H9 (cell line): ENCODE measurements around the gene LGALS7B. TPM values are rescaled to one million over a fixed set of nuclear protein-coding genes. Genes with fewer than 3 reads are reported as not detected.
A peak's percentile ranks its signal among the peaks of the same experiment; 100 is the strongest.
"Not testable (repeated sequence)": the region's sequence is repeated elsewhere in the genome, so short reads cannot be mapped to it uniquely, and the experiment has no call there.

Experiments used
- DNase-seq: peaks from one replicate; pipeline ENCODE4 v3.0.0-alpha.2; 2017
- H2AFZ ChIP-seq: one replicate; pipeline ENCODE4 v1.6.1; 2013; ENCODE audit warnings: mild to moderate bottlenecking, low read length, control low read depth, moderate library complexity
- H2AK5ac ChIP-seq: 2 replicates; pipeline ENCODE4 v1.6.1; 2013; ENCODE audit warnings: low read length, control low read depth, mixed read lengths; ENCODE audit not compliant: insufficient read length
- H2BK120ac ChIP-seq: one replicate; pipeline ENCODE4 v1.6.1; 2013; ENCODE audit warnings: low read depth, mild to moderate bottlenecking, low read length, control low read depth, inconsistent platforms; ENCODE audit not compliant: poor library complexity, severe bottlenecking
- H2BK12ac ChIP-seq: 2 replicates; pipeline ENCODE4 v1.6.1; 2013; ENCODE audit warnings: low read length, control low read depth, mixed read lengths, low read depth; ENCODE audit not compliant: insufficient read length
- H2BK15ac ChIP-seq: 2 replicates; pipeline ENCODE4 v1.6.1; 2013; ENCODE audit warnings: low read depth, low read length, control low read depth
- H2BK20ac ChIP-seq: one replicate; pipeline ENCODE4 v1.6.1; 2013; ENCODE audit warnings: low read depth, mild to moderate bottlenecking, low read length, control low read depth, inconsistent platforms; ENCODE audit not compliant: poor library complexity, severe bottlenecking
- H2BK5ac ChIP-seq: 2 replicates; pipeline ENCODE4 v1.6.1; 2013; ENCODE audit warnings: low read length, control low read depth, mixed read lengths; ENCODE audit not compliant: insufficient read length
- H3K14ac ChIP-seq: 2 replicates; pipeline ENCODE4 v1.6.1; 2013; ENCODE audit warnings: low read length, control low read depth; ENCODE audit not compliant: insufficient read depth
- H3K18ac ChIP-seq: 2 replicates; pipeline ENCODE4 v1.6.1; 2013; ENCODE audit warnings: low read depth, mild to moderate bottlenecking, mixed read lengths, low read length, control low read depth; ENCODE audit not compliant: insufficient read length
- H3K23ac ChIP-seq: 2 replicates; pipeline ENCODE4 v1.6.1; 2013; ENCODE audit warnings: low read length, control low read depth, mixed read lengths, low read depth; ENCODE audit not compliant: insufficient read length
- H3K23me2 ChIP-seq: 2 replicates; pipeline ENCODE4 v1.6.1; 2013; ENCODE audit warnings: low read depth, mild to moderate bottlenecking, mixed read lengths, low read length, control low read depth; ENCODE audit not compliant: insufficient read length, poor library complexity, severe bottlenecking
- H3K27ac ChIP-seq: 2 replicates; pipeline ENCODE4 v1.5.1; 2013; ENCODE audit warnings: low read length, control low read depth, mixed read lengths, low read depth; ENCODE audit not compliant: insufficient read length
- H3K27me3 ChIP-seq: 2 replicates; pipeline ENCODE4 v1.6.1; 2013; ENCODE audit warnings: low read length, control low read depth, inconsistent platforms; ENCODE audit not compliant: insufficient read depth
- H3K4ac ChIP-seq: 2 replicates; pipeline ENCODE4 v1.6.1; 2013; ENCODE audit warnings: low read depth, mild to moderate bottlenecking, control low read depth, inconsistent platforms, low read length, moderate library complexity
- H3K4me1 ChIP-seq: 2 replicates; pipeline ENCODE4 v1.6.1; 2013; ENCODE audit warnings: low read length, control low read depth, inconsistent platforms; ENCODE audit not compliant: insufficient read depth
- H3K4me2 ChIP-seq: 2 replicates; pipeline ENCODE4 v1.6.1; 2013; ENCODE audit warnings: low read length, control low read depth, mixed read lengths; ENCODE audit not compliant: insufficient read length, insufficient read depth
- H3K56ac ChIP-seq: 2 replicates; pipeline ENCODE4 v1.6.1; 2013; ENCODE audit warnings: low read depth, mild to moderate bottlenecking, mixed read lengths, low read length, control low read depth; ENCODE audit not compliant: insufficient read length
- H3K79me1 ChIP-seq: 2 replicates; pipeline ENCODE4 v1.6.1; 2013; ENCODE audit warnings: low read depth, mild to moderate bottlenecking, moderate library complexity, low read length, control low read depth, inconsistent platforms; ENCODE audit not compliant: insufficient read depth, poor library complexity, severe bottlenecking
- H3K79me2 ChIP-seq: 2 replicates; pipeline ENCODE4 v1.6.1; 2013; ENCODE audit warnings: low read length, control low read depth, inconsistent platforms; ENCODE audit not compliant: insufficient read depth
- H3K9ac ChIP-seq: 2 replicates; pipeline ENCODE4 v1.6.1; 2013; ENCODE audit warnings: low read length, control low read depth, mixed read lengths; ENCODE audit not compliant: insufficient read length; ENCODE audit errors: extremely low read depth
- H3K9me3 ChIP-seq: one replicate; pipeline ENCODE4 v1.6.1; 2013; ENCODE audit warnings: low read depth, low read length, inconsistent platforms; ENCODE audit not compliant: control insufficient read depth
- H3T11ph ChIP-seq: one replicate; pipeline ENCODE4 v1.6.1; 2013; ENCODE audit warnings: mild to moderate bottlenecking, low read length, control low read depth, inconsistent platforms
- H4K20me1 ChIP-seq: one replicate; pipeline ENCODE4 v1.6.1; 2013; ENCODE audit not compliant: control insufficient read depth, insufficient read length, insufficient read depth
- H4K5ac ChIP-seq: 2 replicates; pipeline ENCODE4 v1.6.1; 2013; ENCODE audit warnings: low read depth, mild to moderate bottlenecking, mixed read lengths, low read length, control low read depth; ENCODE audit not compliant: insufficient read length
- H4K8ac ChIP-seq: replicated peaks from 2 replicates; pipeline ENCODE4 v1.6.1; 2013; ENCODE audit warnings: low read length, control low read depth, mixed read lengths, low read depth; ENCODE audit not compliant: insufficient read length
- H4K91ac ChIP-seq: 2 replicates; pipeline ENCODE4 v1.6.1; 2013; ENCODE audit warnings: low read depth, mild to moderate bottlenecking, moderate library complexity, mixed read lengths, low read length, control low read depth; ENCODE audit not compliant: insufficient read length
- H3K27ac Mint-ChIP-seq, 3 experiments: 2 replicates in 2 of 3; 3 replicates in 1 of 3; pipeline ENCODE4 v1.8.0; 2020 to 2021; ENCODE audit warnings: mixed read lengths in 3 of 3, mild to moderate bottlenecking in 1 of 3, moderate library complexity in 1 of 3
- H3K27me3 Mint-ChIP-seq: 2 replicates; pipeline ENCODE4 v1.8.0; 2021; ENCODE audit warnings: low read depth, mild to moderate bottlenecking, moderate library complexity, mixed read lengths
- H3K36me3 Mint-ChIP-seq, 3 experiments: 2 replicates in 2 of 3; 3 replicates in 1 of 3; pipeline ENCODE4 v1.8.0; 2020 to 2021; ENCODE audit warnings: low read depth in 3 of 3, mixed read lengths in 3 of 3; ENCODE audit not compliant: insufficient read depth in 1 of 3
- H3K4me1 Mint-ChIP-seq, 2 experiments: 2 replicates each; pipeline ENCODE4 v1.8.0; 2020; ENCODE audit warnings: mixed read lengths in 2 of 2
- H3K4me3 Mint-ChIP-seq, 2 experiments: 2 replicates in 1 of 2; 3 replicates in 1 of 2; pipeline ENCODE4 v1.8.0; 2020 to 2021; ENCODE audit warnings: mild to moderate bottlenecking in 2 of 2, mixed read lengths in 2 of 2, moderate library complexity in 1 of 2
- H3K9me3 Mint-ChIP-seq, 2 experiments: 2 replicates in 1 of 2; 3 replicates in 1 of 2; pipeline ENCODE4 v1.8.0; 2020; ENCODE audit warnings: mild to moderate bottlenecking in 2 of 2, mixed read lengths in 2 of 2, moderate library complexity in 1 of 2
- WGBS: extraction: QIAGEN DNeasy Blood & Tissue Kit; methylation state at CpG from one replicate; pipeline ENCODE4 v1.1.7; 2013; ENCODE audit warnings: missing lambda C conversion rate, low lambda C conversion rate, mixed read lengths; ENCODE audit not compliant: insufficient read length; ENCODE audit errors: extremely low coverage; 5-methylcytosine and 5-hydroxymethylcytosine counted together
- total RNA-seq: library from RNA; stranded (reverse); gene quantifications from 2 replicates; pipeline ENCODE4 v1.2.1, GENCODE V29; 2021
- TF ChIP-seq, protein P1 (sequence below): fragments of 200-600 bp; sonication (generic); conservative IDR thresholded peaks from 3 replicates; pipeline ENCODE4 v1.8.0; 2021; ENCODE audit warnings: antibody characterized with exemption, mild to moderate bottlenecking

The LGALS7B gene
- total RNA-seq, 1 experiment from 2014 or later = 0.90 TPM

GRCh38 chr19:38745316-38745715 lies 43.7 kb upstream of the LGALS7B start:
- Histone ChIP-seq H2BK12ac (no peak overlapping the region), H4K5ac (no peak overlapping the region)
- peaks cover 0 to 5% of the 10 kb centered on the region in 2 experiments; a peak in 1 of 4 replicates for H3K4me1 Mint-ChIP-seq

DNA sequence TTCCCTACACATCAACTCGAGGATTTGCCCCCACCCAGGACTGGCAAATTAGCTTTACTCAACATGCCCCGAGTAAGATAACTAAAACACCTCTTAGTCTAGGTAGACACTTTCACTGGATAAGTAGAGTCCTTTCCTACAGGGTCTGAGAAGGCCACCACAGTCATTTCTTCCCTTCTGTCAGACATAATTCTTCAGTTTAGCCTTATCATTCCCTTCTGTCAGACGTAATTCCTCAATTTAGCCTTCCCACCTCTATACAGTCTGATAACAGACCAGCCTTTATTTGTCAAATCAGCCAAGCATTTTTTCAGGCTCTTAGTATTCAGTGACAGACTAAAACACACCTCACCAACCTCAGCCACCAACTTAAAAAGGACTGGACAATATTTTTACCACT lies 35.2 kb upstream of the LGALS7B start:
- not testable (repeated sequence) for H3K23me2 ChIP-seq, H3K36me3 Mint-ChIP-seq, H3K4ac ChIP-seq, H3K27ac Mint-ChIP-seq, H4K5ac ChIP-seq, H3T11ph ChIP-seq, H3K4me3 Mint-ChIP-seq, H3K4me1 ChIP-seq, H3K4me1 Mint-ChIP-seq, H2BK120ac ChIP-seq, H3K27ac ChIP-seq, H3K4me2 ChIP-seq, H3K14ac ChIP-seq, H2AFZ ChIP-seq, H3K9me3 Mint-ChIP-seq, H3K9me3 ChIP-seq, DNase-seq, H4K91ac ChIP-seq, H3K23ac ChIP-seq, H2BK12ac ChIP-seq, H4K8ac ChIP-seq, H2BK15ac ChIP-seq, H2BK20ac ChIP-seq, H3K79me2 ChIP-seq, H3K56ac ChIP-seq, H3K79me1 ChIP-seq, H4K20me1 ChIP-seq, H3K9ac ChIP-seq, H3K27me3 ChIP-seq, H2AK5ac ChIP-seq, H3K18ac ChIP-seq, H2BK5ac ChIP-seq
- H3K27me3 Mint-ChIP-seq = peaks cover 21% of the 10 kb centered on the region
- no CpG with 5 or more reads among the region's 3 CpGs for WGBS

More at GRCh38 chr19:38745316-38745715, 43.7 kb upstream of the LGALS7B start:
- Histone ChIP-seq H3K4ac (no peak overlapping the region), H2BK15ac (no peak overlapping the region), H3T11ph (no peak overlapping the region), H3K23me2 (no peaks in the 10 kb centered on the region), H2AFZ (no peak overlapping the region), H2BK5ac (no peak overlapping the region), H2BK20ac (no peak overlapping the region), H4K8ac (no peak overlapping the region), H4K20me1 (no peaks in the 10 kb centered on the region), H3K27ac (no peak overlapping the region), H3K27me3 (no peaks in the 10 kb centered on the region; the same call in 1 of the 2 replicates), H3K4me1 (no peaks in the 10 kb centered on the region), H4K91ac (no peak overlapping the region), H3K9ac (no peak overlapping the region), H3K23ac (no peak overlapping the region), H2BK120ac (no peak overlapping the region), H3K18ac (no peak overlapping the region), H3K79me2 (no peaks in the 10 kb centered on the region), H2AK5ac (no peak overlapping the region), H3K9me3 (no peaks in the 10 kb centered on the region), H3K56ac (no peak overlapping the region), H3K79me1 (no peaks in the 10 kb centered on the region), H3K4me2 (no peak overlapping the region), H3K14ac (no peak overlapping the region; the same call in 1 of the 2 replicates)
- no CpG with 5 or more reads among the region's 7 CpGs for WGBS
- DNase-seq = peak; percentile 31
- TF ChIP-seq, protein P1, sequence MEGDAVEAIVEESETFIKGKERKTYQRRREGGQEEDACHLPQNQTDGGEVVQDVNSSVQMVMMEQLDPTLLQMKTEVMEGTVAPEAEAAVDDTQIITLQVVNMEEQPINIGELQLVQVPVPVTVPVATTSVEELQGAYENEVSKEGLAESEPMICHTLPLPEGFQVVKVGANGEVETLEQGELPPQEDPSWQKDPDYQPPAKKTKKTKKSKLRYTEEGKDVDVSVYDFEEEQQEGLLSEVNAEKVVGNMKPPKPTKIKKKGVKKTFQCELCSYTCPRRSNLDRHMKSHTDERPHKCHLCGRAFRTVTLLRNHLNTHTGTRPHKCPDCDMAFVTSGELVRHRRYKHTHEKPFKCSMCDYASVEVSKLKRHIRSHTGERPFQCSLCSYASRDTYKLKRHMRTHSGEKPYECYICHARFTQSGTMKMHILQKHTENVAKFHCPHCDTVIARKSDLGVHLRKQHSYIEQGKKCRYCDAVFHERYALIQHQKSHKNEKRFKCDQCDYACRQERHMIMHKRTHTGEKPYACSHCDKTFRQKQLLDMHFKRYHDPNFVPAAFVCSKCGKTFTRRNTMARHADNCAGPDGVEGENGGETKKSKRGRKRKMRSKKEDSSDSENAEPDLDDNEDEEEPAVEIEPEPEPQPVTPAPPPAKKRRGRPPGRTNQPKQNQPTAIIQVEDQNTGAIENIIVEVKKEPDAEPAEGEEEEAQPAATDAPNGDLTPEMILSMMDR = no peak
- H3K9me3 Mint-ChIP-seq = no peaks in the 10 kb centered on the region; a peak in 1 of 5 replicates
- H3K4me3 Mint-ChIP-seq = no peak overlapping the region
- no peak overlapping the region for H3K27ac Mint-ChIP-seq
- peaks cover 0 to 2% (median 0%) of the 10 kb centered on the region in 3 experiments; a peak in 1 of 7 replicates for H3K36me3 Mint-ChIP-seq
- H3K27me3 Mint-ChIP-seq = peaks cover 24% of the 10 kb centered on the region
